GM23338 (cell line): ENCODE measurements around the gene OR10AD1. TPM values are rescaled to one million over a fixed set of nuclear protein-coding genes. Genes with fewer than 3 reads are reported as not detected.

Experiments
- ATAC-seq: fragments of 200-7000 bp; cut with Tn5 transposase; 3 replicates; pipeline ENCODE4 v1.9.1; 2020
- DNase-seq: peaks from one replicate; pipeline ENCODE4 v3.0.0-alpha.2; 2015; ENCODE audit warnings: low spot score
- H2AFZ ChIP-seq: fragments of 200-600 bp; sonication (generic); 2 replicates; pipeline ENCODE4 v1.8.0; 2016; ENCODE audit warnings: antibody characterized with exemption, mild to moderate bottlenecking, moderate library complexity
- H3F3A ChIP-seq: fragments of 200-600 bp; sonication (generic); replicated peaks from 2 replicates; pipeline ENCODE4 v1.8.0; 2017; ENCODE audit warnings: antibody characterized with exemption, mixed run types, low read depth
- H3K27ac ChIP-seq: fragments of 200-600 bp; sonication (generic); 2 replicates; pipeline ENCODE4 v1.6.1; 2016; ENCODE audit warnings: low read depth
- H3K27me3 ChIP-seq: fragments of 200-600 bp; sonication (generic); 2 replicates; pipeline ENCODE4 v1.8.0; 2016; ENCODE audit warnings: mild to moderate bottlenecking, mixed run types, moderate library complexity; ENCODE audit not compliant: insufficient read depth
- H3K36me3 ChIP-seq: fragments of 200-600 bp; sonication (generic); 2 replicates; pipeline ENCODE4 v1.8.0; 2016; ENCODE audit warnings: mild to moderate bottlenecking; ENCODE audit not compliant: insufficient read depth
- H3K4me1 ChIP-seq: fragments of 200-600 bp; sonication (generic); 2 replicates; pipeline ENCODE4 v1.8.0; 2016; ENCODE audit warnings: mild to moderate bottlenecking, moderate library complexity; ENCODE audit not compliant: insufficient read depth
- H3K4me2 ChIP-seq: fragments of 200-600 bp; sonication (generic); 2 replicates; pipeline ENCODE4 v1.7.1; 2017; ENCODE audit warnings: mixed run types
- H3K4me3 ChIP-seq: fragments of 200-600 bp; sonication (generic); 2 replicates; pipeline ENCODE4 v1.6.1; 2016; ENCODE audit warnings: mixed run types
- H3K79me2 ChIP-seq: fragments of 200-600 bp; sonication (generic); replicated peaks from 2 replicates; pipeline ENCODE4 v1.8.0; 2017; ENCODE audit warnings: mild to moderate bottlenecking; ENCODE audit not compliant: insufficient read depth
- H3K9me2 ChIP-seq: fragments of 200-600 bp; sonication (generic); 2 replicates; pipeline ENCODE4 v1.8.0; 2017; ENCODE audit not compliant: insufficient read depth
- H4K20me1 ChIP-seq: fragments of 200-600 bp; sonication (generic); replicated peaks from 2 replicates; pipeline ENCODE4 v1.8.0; 2017; ENCODE audit warnings: mild to moderate bottlenecking; ENCODE audit not compliant: insufficient read depth
- H3K27ac Mint-ChIP-seq: 2 replicates; pipeline ENCODE4 v1.8.0; 2020; ENCODE audit warnings: inconsistent platforms, mild to moderate bottlenecking, moderate library complexity, mixed read lengths
- H3K27me3 Mint-ChIP-seq: 3 replicates; pipeline ENCODE4 v1.8.0; 2022; ENCODE audit warnings: low read depth, mild to moderate bottlenecking, moderate library complexity, mixed read lengths, inconsistent platforms; ENCODE audit not compliant: insufficient read depth, poor library complexity
- H3K36me3 Mint-ChIP-seq: 3 replicates; pipeline ENCODE4 v1.8.0; 2021; ENCODE audit warnings: low read depth, mild to moderate bottlenecking, inconsistent platforms, moderate library complexity, mixed read lengths
- H3K4me1 Mint-ChIP-seq: 3 replicates; pipeline ENCODE4 v1.8.0; 2020; ENCODE audit warnings: mild to moderate bottlenecking, inconsistent platforms, mixed read lengths
- H3K4me3 Mint-ChIP-seq: 3 replicates; pipeline ENCODE4 v1.8.0; 2021; ENCODE audit warnings: moderate library complexity, mild to moderate bottlenecking, inconsistent platforms, mixed read lengths
- H3K9me3 Mint-ChIP-seq: 3 replicates; pipeline ENCODE4 v1.8.0; 2020; ENCODE audit warnings: moderate library complexity, mild to moderate bottlenecking, inconsistent platforms, mixed read lengths
- CREB1 ChIP-seq: fragments of 250-450 bp; sonication (Bioruptor Pico); IDR thresholded peaks from 2 replicates; pipeline ENCODE4 v1.5.0; 2020; ENCODE audit warnings: low read depth, mild to moderate bottlenecking, moderate library complexity
- CTCF ChIP-seq, 2 experiments: fragments of 200-600 bp in 1 of 2; sonication (generic) in 1 of 2; conservative IDR thresholded peaks; 2 replicates each; pipeline versions ENCODE4 v1.5.1 to v1.6.1; 2016 to 2017; ENCODE audit warnings: antibody characterized with exemption in 2 of 2, low read depth in 2 of 2, mild to moderate bottlenecking in 2 of 2, moderate library complexity in 1 of 2
- ETS1 ChIP-seq: IDR thresholded peaks from 2 replicates; pipeline ENCODE4 v1.6.1; 2016; ENCODE audit warnings: antibody characterized with exemption
- EZH2 ChIP-seq: fragments of 200-600 bp; sonication (generic); IDR thresholded peaks from one replicate; pipeline ENCODE4 v1.8.0; 2017; ENCODE audit warnings: antibody characterized with exemption, mild to moderate bottlenecking, low read depth; ENCODE audit not compliant: unreplicated experiment
- EZH2phosphoT487 ChIP-seq: fragments of 200-600 bp; sonication (generic); IDR thresholded peaks from one replicate; pipeline ENCODE4 v1.8.1; 2018; ENCODE audit warnings: antibody characterized with exemption; ENCODE audit not compliant: unreplicated experiment
- JUNB ChIP-seq: IDR thresholded peaks from one replicate; pipeline ENCODE4 v1.6.1; 2016; ENCODE audit warnings: antibody characterized with exemption; ENCODE audit not compliant: unreplicated experiment
- NANOG ChIP-seq: IDR thresholded peaks from 2 replicates; pipeline ENCODE4 v1.6.1; 2016; ENCODE audit warnings: antibody characterized with exemption, borderline replicate concordance
- POLR2AphosphoS5 ChIP-seq: IDR thresholded peaks from 2 replicates; pipeline ENCODE4 v1.6.1; 2016; ENCODE audit warnings: antibody characterized with exemption, low read depth
- REST ChIP-seq: IDR thresholded peaks from one replicate; pipeline ENCODE4 v1.6.1; 2018; ENCODE audit warnings: antibody characterized with exemption; ENCODE audit not compliant: unreplicated experiment
- STAT1 ChIP-seq: IDR thresholded peaks from one replicate; pipeline ENCODE4 v1.6.1; 2016; ENCODE audit warnings: antibody characterized with exemption; ENCODE audit not compliant: unreplicated experiment
- ZNF114 ChIP-seq: fragments of 250-450 bp; sonication (Bioruptor Pico); IDR thresholded peaks from 2 replicates; pipeline ENCODE4 v1.5.0; 2020; ENCODE audit warnings: mild to moderate bottlenecking, moderate library complexity
- ZNF331 ChIP-seq: fragments of 250-450 bp; sonication (Bioruptor Pico); IDR thresholded peaks from 2 replicates; pipeline ENCODE4 v1.5.0; 2020; ENCODE audit warnings: low read depth, mild to moderate bottlenecking, moderate library complexity
- ZNF462 ChIP-seq: fragments of 250-450 bp; sonication (Bioruptor Pico); IDR thresholded peaks from 2 replicates; pipeline ENCODE4 v1.5.0; 2020; ENCODE audit warnings: mild to moderate bottlenecking, moderate library complexity
- polyA plus RNA-seq: library from polyadenylated mRNA; unstranded; fragments of >200 nt; fragmentation: Nextera tagmentation; extraction: Ambion mirVana; gene quantifications from 2 replicates; pipeline ENCODE4 v1.2.1, GENCODE V29; 2016
- total RNA-seq: library from RNA; depleted of rRNA; stranded (reverse); fragments of >200 nt; shearing (Covaris generic); gene quantifications from 2 replicates; pipeline ENCODE4 v1.2.3, GENCODE V29; 2014

Gene OR10AD1
- total and polyA plus RNA-seq, 2 experiments from 2014 or later, result not detected

GRCh38 chr12:48220701-48221100, 17.6 kb upstream of the OR10AD1 start:
- no peaks in the 10 kb centered on the region for H3K79me2 ChIP-seq
- H3K27me3 ChIP-seq, result no peaks in the 10 kb centered on the region
- no peaks in the 10 kb centered on the region for H3F3A ChIP-seq
- H3K4me2 ChIP-seq, result no peak overlapping the region
- H3K9me2 ChIP-seq, result no peaks in the 10 kb centered on the region
- no peak for ATAC-seq
- no peak overlapping the region for H3K4me3 Mint-ChIP-seq
- no peaks in the 10 kb centered on the region for H3K36me3 Mint-ChIP-seq
- H3K27me3 Mint-ChIP-seq, result no peaks in the 10 kb centered on the region
- H3K4me1 Mint-ChIP-seq, result no peaks in the 10 kb centered on the region
- DNase-seq, result no peak
- no peaks in the 10 kb centered on the region for H4K20me1 ChIP-seq
- no peak overlapping the region for H2AFZ ChIP-seq
- H3K4me1 ChIP-seq, result no peaks in the 10 kb centered on the region; the same call in 1 of the 2 replicates
- no peak overlapping the region for H3K27ac ChIP-seq
- H3K9me3 Mint-ChIP-seq, result no peaks in the 10 kb centered on the region
- TF ChIP-seq CREB1 (CRISPR knock-in tag) (no peak), ETS1 (no peak), JUNB (no peak), EZH2 (no peak), ZNF462 (CRISPR knock-in tag) (no peak), NANOG (no peak), CTCF (conservative IDR thresholded peaks at IDR 0.05; ENCODE audit: low read depth in 2 of 2) (no peak), ZNF331 (CRISPR knock-in tag) (no peak), EZH2phosphoT487 (no peak), REST (no peak), POLR2AphosphoS5 (no peak), ZNF114 (no peak), STAT1 (no peak)
- no peak overlapping the region for H3K27ac Mint-ChIP-seq
- no peaks in the 10 kb centered on the region for H3K36me3 ChIP-seq
- no peak overlapping the region for H3K4me3 ChIP-seq
